Neural progenitor cell (in vitro differentiated cells): Measurements from ENCODE around the gene MSX2. TPM values are rescaled to one million over a fixed set of nuclear protein-coding genes. Genes with fewer than 3 reads are reported as not detected.
"Not testable (repeated sequence)": the region's sequence is repeated elsewhere in the genome, so short reads cannot be mapped to it uniquely, and the experiment has no call there.

Experiments
- DNase-seq: peaks from one replicate; pipeline ENCODE4 v3.0.0-alpha.2; 2016; ENCODE audit warnings: low spot score
- H2AFZ ChIP-seq: fragments of 200-600 bp; sonication (generic); replicated peaks from 2 replicates; pipeline ENCODE4 v1.6.1; 2016; ENCODE audit warnings: antibody characterized with exemption
- H3F3A ChIP-seq: fragments of 200-600 bp; sonication (generic); 2 replicates; pipeline ENCODE4 v1.6.1; 2016; ENCODE audit warnings: antibody characterized with exemption, low read depth
- H3K27ac ChIP-seq: fragments of 200-600 bp; sonication (generic); 2 replicates; pipeline ENCODE4 v1.5.1; 2016; ENCODE audit warnings: mild to moderate bottlenecking
- H3K27me3 ChIP-seq: fragments of 200-600 bp; sonication (generic); 2 replicates; pipeline ENCODE4 v1.6.1; 2016; ENCODE audit warnings: mild to moderate bottlenecking, moderate library complexity
- H3K36me3 ChIP-seq: fragments of 200-600 bp; sonication (generic); 2 replicates; pipeline ENCODE4 v1.5.1; 2016
- H3K4me1 ChIP-seq: fragments of 200-600 bp; sonication (generic); 2 replicates; pipeline ENCODE4 v1.6.1; 2016; ENCODE audit warnings: mixed run types
- H3K4me2 ChIP-seq: fragments of 200-600 bp; sonication (generic); 2 replicates; pipeline ENCODE4 v1.6.1; 2016
- H3K4me3 ChIP-seq: fragments of 200-600 bp; sonication (generic); 2 replicates; pipeline ENCODE4 v1.5.1; 2016
- H3K79me2 ChIP-seq: fragments of 200-600 bp; sonication (generic); 2 replicates; pipeline ENCODE4 v1.6.1; 2016; ENCODE audit warnings: low read depth
- H3K9ac ChIP-seq: fragments of 200-600 bp; sonication (generic); 2 replicates; pipeline ENCODE4 v1.6.1; 2016
- H3K9me3 ChIP-seq: fragments of 200-600 bp; sonication (generic); 2 replicates; pipeline ENCODE4 v1.5.1; 2016; ENCODE audit warnings: low read depth
- H4K20me1 ChIP-seq: fragments of 200-600 bp; sonication (generic); 2 replicates; pipeline ENCODE4 v1.6.1; 2016; ENCODE audit warnings: low read depth
- H3K27ac Mint-ChIP-seq: 3 replicates; pipeline ENCODE4 v1.8.0; 2021; ENCODE audit warnings: mixed read lengths
- H3K27me3 Mint-ChIP-seq: 2 replicates; pipeline ENCODE4 v1.8.0; 2022; ENCODE audit warnings: low read depth, mild to moderate bottlenecking, inconsistent platforms, moderate library complexity, mixed read lengths; ENCODE audit not compliant: insufficient read depth
- H3K36me3 Mint-ChIP-seq: 3 replicates; pipeline ENCODE4 v1.8.0; 2021; ENCODE audit warnings: mixed read lengths
- H3K4me1 Mint-ChIP-seq: 3 replicates; pipeline ENCODE4 v1.8.0; 2021; ENCODE audit warnings: mixed read lengths
- H3K4me3 Mint-ChIP-seq: 3 replicates; pipeline ENCODE4 v1.8.0; 2021; ENCODE audit warnings: mild to moderate bottlenecking, moderate library complexity, mixed read lengths
- H3K9me3 Mint-ChIP-seq: 3 replicates; pipeline ENCODE4 v1.8.0; 2020; ENCODE audit warnings: mixed read lengths
- EZH2 ChIP-seq: fragments of 200-600 bp; sonication (generic); IDR thresholded peaks from 2 replicates; pipeline ENCODE4 v1.6.1; 2017; ENCODE audit warnings: antibody characterized with exemption, mild to moderate bottlenecking, moderate library complexity
- EZH2phosphoT487 ChIP-seq: fragments of 200-600 bp; sonication (generic); IDR thresholded peaks from 2 replicates; pipeline ENCODE4 v1.6.1; 2017; ENCODE audit warnings: antibody characterized with exemption
- total RNA-seq: library from RNA; depleted of rRNA; stranded (reverse); fragments of >200 nt; gene quantifications from 2 replicates; pipeline ENCODE4 v1.2.3, GENCODE V29; 2015; ENCODE audit warnings: low replicate concordance
- TF ChIP-seq, protein P1 (sequence below): fragments of 200-600 bp; sonication (generic); IDR thresholded peaks from 2 replicates; pipeline ENCODE4 v1.5.1; 2017; ENCODE audit warnings: antibody characterized with exemption, mild to moderate bottlenecking

The MSX2 gene
- total RNA-seq, 1 donor from 2014 or later, result 0.30 TPM

GRCh38 chr5:174759091-174759490, 34.7 kb downstream of the MSX2 start:
- Histone ChIP-seq H3K36me3 (no peaks in the 10 kb centered on the region), H3K9me3 (no peaks in the 10 kb centered on the region), H2AFZ (no peak overlapping the region), H3F3A (no peaks in the 10 kb centered on the region), H3K4me1 (no peaks in the 10 kb centered on the region), H3K4me2 (no peak overlapping the region), H3K27me3 (peaks cover 5% of the 10 kb centered on the region), H3K27ac (no peak overlapping the region), H4K20me1 (no peaks in the 10 kb centered on the region), H3K9ac (no peak overlapping the region), H3K79me2 (no peaks in the 10 kb centered on the region), H3K4me3 (no peak overlapping the region)
- no peaks in the 10 kb centered on the region for H3K9me3 Mint-ChIP-seq
- peaks cover 2% of the 10 kb centered on the region for H3K27me3 Mint-ChIP-seq
- no peak overlapping the region for H3K4me3 Mint-ChIP-seq
- TF ChIP-seq, protein P1, sequence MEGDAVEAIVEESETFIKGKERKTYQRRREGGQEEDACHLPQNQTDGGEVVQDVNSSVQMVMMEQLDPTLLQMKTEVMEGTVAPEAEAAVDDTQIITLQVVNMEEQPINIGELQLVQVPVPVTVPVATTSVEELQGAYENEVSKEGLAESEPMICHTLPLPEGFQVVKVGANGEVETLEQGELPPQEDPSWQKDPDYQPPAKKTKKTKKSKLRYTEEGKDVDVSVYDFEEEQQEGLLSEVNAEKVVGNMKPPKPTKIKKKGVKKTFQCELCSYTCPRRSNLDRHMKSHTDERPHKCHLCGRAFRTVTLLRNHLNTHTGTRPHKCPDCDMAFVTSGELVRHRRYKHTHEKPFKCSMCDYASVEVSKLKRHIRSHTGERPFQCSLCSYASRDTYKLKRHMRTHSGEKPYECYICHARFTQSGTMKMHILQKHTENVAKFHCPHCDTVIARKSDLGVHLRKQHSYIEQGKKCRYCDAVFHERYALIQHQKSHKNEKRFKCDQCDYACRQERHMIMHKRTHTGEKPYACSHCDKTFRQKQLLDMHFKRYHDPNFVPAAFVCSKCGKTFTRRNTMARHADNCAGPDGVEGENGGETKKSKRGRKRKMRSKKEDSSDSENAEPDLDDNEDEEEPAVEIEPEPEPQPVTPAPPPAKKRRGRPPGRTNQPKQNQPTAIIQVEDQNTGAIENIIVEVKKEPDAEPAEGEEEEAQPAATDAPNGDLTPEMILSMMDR, result no peak
- TF ChIP-seq EZH2 (no peak), EZH2phosphoT487 (no peak)
- no peak for DNase-seq
- H3K4me1 Mint-ChIP-seq, result peaks cover 3% of the 10 kb centered on the region
- H3K27ac Mint-ChIP-seq, result no peak overlapping the region
- H3K36me3 Mint-ChIP-seq, result no peaks in the 10 kb centered on the region

DNA sequence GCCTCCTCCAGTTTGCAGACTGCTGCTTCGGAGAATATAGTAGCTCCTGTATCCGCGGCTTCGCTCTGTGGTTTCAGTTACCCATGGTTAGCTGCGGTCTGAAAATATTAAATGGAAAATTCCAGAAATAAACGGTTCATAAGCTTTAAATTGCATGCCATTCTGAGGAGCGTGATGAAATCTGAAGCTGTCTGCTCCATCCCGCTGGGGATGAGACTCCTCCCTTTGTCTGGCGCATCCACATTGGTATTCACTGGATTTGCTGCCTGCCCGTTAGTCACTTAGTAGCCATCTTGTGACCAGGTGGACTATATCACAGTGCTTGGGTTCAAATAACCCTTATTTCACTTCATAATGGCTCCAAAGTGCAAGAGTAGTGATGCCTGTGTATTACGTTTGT, 36.3 kb downstream of the MSX2 start:
- Mint-ChIP-seq H3K4me1 (peaks cover 3% of the 10 kb centered on the region), H3K4me3 (no peak overlapping the region), H3K27ac (no peak overlapping the region), H3K36me3 (no peaks in the 10 kb centered on the region), H3K9me3 (no peaks in the 10 kb centered on the region), H3K27me3 (peaks cover 4% of the 10 kb centered on the region)
- Histone ChIP-seq H3K27ac (no peak overlapping the region), H3K4me2 (no peak overlapping the region), H4K20me1 (no peaks in the 10 kb centered on the region), H3K9ac (no peak overlapping the region), H3K4me1 (no peaks in the 10 kb centered on the region), H2AFZ (peak overlapping the region; percentile 6), H3K36me3 (no peaks in the 10 kb centered on the region), H3F3A (no peaks in the 10 kb centered on the region), H3K27me3 (no peaks in the 10 kb centered on the region), H3K79me2 (no peaks in the 10 kb centered on the region), H3K9me3 (no peaks in the 10 kb centered on the region), H3K4me3 (no peak overlapping the region)
- DNase-seq, result no peak
- TF ChIP-seq, protein P1, result no peak
- TF ChIP-seq EZH2, result no peak
- TF ChIP-seq EZH2phosphoT487, result no peak

DNA sequence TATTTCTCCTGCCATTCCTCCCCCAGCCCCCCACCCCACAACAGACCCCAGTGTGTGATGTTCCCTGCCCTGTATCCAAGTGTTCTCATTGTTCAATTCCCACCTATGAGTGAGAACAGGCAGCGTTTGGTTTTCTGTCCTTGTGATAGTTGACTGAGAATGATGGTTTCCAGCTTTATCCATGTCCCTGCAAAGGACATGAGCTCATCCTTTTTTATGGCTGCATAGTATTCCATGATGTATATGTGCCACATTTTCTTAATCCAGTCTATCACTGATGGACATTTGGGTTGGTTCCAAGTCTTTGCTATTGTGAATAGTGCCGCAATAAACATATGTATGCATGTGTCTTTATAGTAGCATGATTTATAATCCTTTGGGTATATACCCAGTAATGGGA, 37.0 kb downstream of the MSX2 start:
- not testable (repeated sequence) for H3K36me3 ChIP-seq, H3K4me1 Mint-ChIP-seq, H3K9me3 Mint-ChIP-seq, H3K4me2 ChIP-seq, H3K9me3 ChIP-seq, H3K79me2 ChIP-seq, H3K27ac Mint-ChIP-seq, H4K20me1 ChIP-seq, H3F3A ChIP-seq, H3K9ac ChIP-seq, H3K4me3 Mint-ChIP-seq, DNase-seq, H3K4me3 ChIP-seq, H3K27me3 ChIP-seq, H3K27ac ChIP-seq, H3K36me3 Mint-ChIP-seq, H3K4me1 ChIP-seq, H3K27me3 Mint-ChIP-seq, H2AFZ ChIP-seq

DNA sequence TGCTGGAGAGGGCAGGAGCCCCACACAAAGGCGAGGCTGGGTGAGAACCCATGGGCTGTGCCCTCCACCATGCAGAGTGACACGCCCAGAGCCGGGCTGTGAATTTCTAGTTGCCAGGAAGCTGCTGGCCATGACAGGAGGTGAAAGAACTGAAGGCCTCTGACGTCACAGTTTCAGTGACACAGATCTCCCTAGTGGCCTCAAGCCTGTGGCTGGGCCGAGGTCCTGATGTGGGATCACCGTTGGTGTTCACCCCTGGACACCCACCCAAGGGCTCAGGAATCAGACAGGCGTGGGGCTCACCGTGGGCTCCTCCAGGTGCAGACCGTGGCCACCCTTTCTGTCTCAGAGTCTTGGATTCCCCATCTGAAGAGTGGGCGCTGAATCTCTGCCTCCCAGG, 39.9 kb downstream of the MSX2 start:
- TF ChIP-seq EZH2phosphoT487 (no peak), EZH2 (no peak)
- TF ChIP-seq, protein P1, result no peak
- Histone ChIP-seq H3K27ac (no peak overlapping the region), H3K9ac (no peak overlapping the region), H3K4me3 (no peak overlapping the region), H3K36me3 (no peaks in the 10 kb centered on the region), H3K79me2 (no peaks in the 10 kb centered on the region), H2AFZ (no peak overlapping the region), H3K4me1 (no peaks in the 10 kb centered on the region), H3K9me3 (no peaks in the 10 kb centered on the region), H4K20me1 (no peaks in the 10 kb centered on the region), H3K27me3 (no peaks in the 10 kb centered on the region), H3F3A (no peaks in the 10 kb centered on the region), H3K4me2 (no peak overlapping the region)
- Mint-ChIP-seq H3K4me1 (peaks cover 3% of the 10 kb centered on the region), H3K4me3 (no peak overlapping the region), H3K27ac (no peak overlapping the region), H3K27me3 (peaks cover 5% of the 10 kb centered on the region), H3K36me3 (no peaks in the 10 kb centered on the region), H3K9me3 (no peaks in the 10 kb centered on the region)
- DNase-seq, result no peak
